Measurements from ENCODE around the gene JAG1.

The JAG1 gene

GRCh38 chr20:10709916-10710315 is 36.1 kb upstream of the JAG1 start:
- Histone ChIP-seq H3K9ac (ENCODE audit: low read length) (no peak overlapping the region), H3K4me2 (ENCODE audit: low read length) (no peak overlapping the region), H4K20me1 (ENCODE audit: insufficient read depth, low read length) (no peaks in the 10 kb centered on the region), H3K79me2 (ENCODE audit: low read length) (no peaks in the 10 kb centered on the region), H3K36me3 (replicated peaks; ENCODE audit: low read depth, low read length) (no peaks in the 10 kb centered on the region), H2AFZ (ENCODE audit: low read depth, low read length) (no peak overlapping the region), H3K9me3 (ENCODE audit: insufficient read depth, low read length) (no peaks in the 10 kb centered on the region), H3K4me3 (ENCODE audit: low read length) (no peak overlapping the region), H3K27ac (ENCODE audit: low read length) (no peak overlapping the region), H3K27me3 (ENCODE audit: low read depth, low read length) (no peaks in the 10 kb centered on the region; the same call in 1 of the 2 replicates), H3K4me1 (ENCODE audit: low read length) (peaks cover 7% of the 10 kb centered on the region)
- TF ChIP-seq EZH2phosphoT487 (IDR thresholded peaks at IDR 0.05; ENCODE audit: low read depth) (no peak), CTCF (IDR thresholded peaks at IDR 0.05; ENCODE audit: low read depth, low read length) (no peak)

- no peak overlapping the region for H3K4me3 ChIP-seq (ENCODE audit: low read length)
- no peaks in the 10 kb centered on the region for H3K9me3 ChIP-seq (ENCODE audit: insufficient read depth, low read length)
- H3K27ac ChIP-seq (ENCODE audit: low read length), result no peak overlapping the region
- H3K79me2 ChIP-seq (ENCODE audit: low read length), result no peaks in the 10 kb centered on the region
- H3K4me2 ChIP-seq (ENCODE audit: low read length), result no peak overlapping the region
- no peak overlapping the region for H2AFZ ChIP-seq (ENCODE audit: low read depth, low read length)
- no peaks in the 10 kb centered on the region for H3K36me3 ChIP-seq (replicated peaks; ENCODE audit: low read depth, low read length)
- H3K9ac ChIP-seq (ENCODE audit: low read length), result no peak overlapping the region
- H3K27me3 ChIP-seq (ENCODE audit: low read depth, low read length), result no peaks in the 10 kb centered on the region; the same call in 1 of the 2 replicates
- no peaks in the 10 kb centered on the region for H3K4me1 ChIP-seq (ENCODE audit: low read length)
- no peaks in the 10 kb centered on the region for H4K20me1 ChIP-seq (ENCODE audit: insufficient read depth, low read length)
- TF ChIP-seq EZH2phosphoT487 (IDR thresholded peaks at IDR 0.05; ENCODE audit: low read depth) (no peak), CTCF (IDR thresholded peaks at IDR 0.05; ENCODE audit: low read depth, low read length) (no peak)
These were observed 34.8 kb upstream of the JAG1 start for GRCh38 chr20:10708351-10709185.

- Histone ChIP-seq H3K9ac (ENCODE audit: low read length) (no peak overlapping the region), H3K79me2 (ENCODE audit: low read length) (no peaks in the 10 kb centered on the region), H4K20me1 (ENCODE audit: insufficient read depth, low read length) (no peaks in the 10 kb centered on the region), H3K27me3 (ENCODE audit: low read depth, low read length) (no peaks in the 10 kb centered on the region; the same call in 1 of the 2 replicates), H3K27ac (ENCODE audit: low read length) (no peak overlapping the region), H3K36me3 (replicated peaks; ENCODE audit: low read depth, low read length) (no peaks in the 10 kb centered on the region), H3K4me3 (ENCODE audit: low read length) (no peak overlapping the region), H2AFZ (ENCODE audit: low read depth, low read length) (no peak overlapping the region), H3K4me1 (ENCODE audit: low read length) (no peaks in the 10 kb centered on the region), H3K9me3 (ENCODE audit: insufficient read depth, low read length) (no peaks in the 10 kb centered on the region), H3K4me2 (ENCODE audit: low read length) (no peak overlapping the region)
- TF ChIP-seq CTCF (IDR thresholded peaks at IDR 0.05; ENCODE audit: low read depth, low read length) (no peak), EZH2phosphoT487 (IDR thresholded peaks at IDR 0.05; ENCODE audit: low read depth) (no peak)
These were observed 34.0 kb upstream of the JAG1 start for GRCh38 chr20:10707791-10708190.

- H4K20me1 ChIP-seq (ENCODE audit: insufficient read depth, low read length), result no peaks in the 10 kb centered on the region
- no peaks in the 10 kb centered on the region; the same call in 1 of the 2 replicates for H3K27me3 ChIP-seq (ENCODE audit: low read depth, low read length)
- no peaks in the 10 kb centered on the region for H3K79me2 ChIP-seq (ENCODE audit: low read length)
- no peak overlapping the region for H3K4me2 ChIP-seq (ENCODE audit: low read length)
- H3K27ac ChIP-seq (ENCODE audit: low read length), result no peak overlapping the region
- no peak overlapping the region for H2AFZ ChIP-seq (ENCODE audit: low read depth, low read length)
- no peak overlapping the region for H3K4me3 ChIP-seq (ENCODE audit: low read length)
- no peaks in the 10 kb centered on the region for H3K9me3 ChIP-seq (ENCODE audit: insufficient read depth, low read length)
- TF ChIP-seq EZH2phosphoT487 (IDR thresholded peaks at IDR 0.05; ENCODE audit: low read depth) (no peak), CTCF (IDR thresholded peaks at IDR 0.05; ENCODE audit: low read depth, low read length) (no peak)
- H3K36me3 ChIP-seq (replicated peaks; ENCODE audit: low read depth, low read length), result no peaks in the 10 kb centered on the region
- no peaks in the 10 kb centered on the region for H3K4me1 ChIP-seq (ENCODE audit: low read length)
- no peak overlapping the region for H3K9ac ChIP-seq (ENCODE audit: low read length)
These were observed 33.3 kb upstream of the JAG1 start for GRCh38 chr20:10707068-10707467.
